Common myeloid progenitor, CD34-positive (primary cell): ENCODE data around the gene CDNF.
A peak's percentile ranks its signal among the peaks of the same experiment; 100 is the strongest.

Source experiments
- CTCF ChIA-PET: fragments of 350-600 bp; sonication (Branson Sonifier 250); formaldehyde crosslinking; loops from one replicate; lab custom pipeline; 2021; ENCODE audit warnings: antibody characterized with exemption; lab: Charles Lee
- POLR2A ChIA-PET: fragments of 350-600 bp; sonication (Branson Sonifier 250); formaldehyde crosslinking; loops from one replicate; lab custom pipeline; 2021; ENCODE audit warnings: antibody characterized with exemption; lab: Charles Lee
- DNase-seq, 3 donors: peaks; one replicate each; pipeline versions ENCODE4 v3.0.0 to v3.0.0-alpha.2; 2013
- H3K27ac ChIP-seq, 2 experiments: 1 replicate in 1 of 2; 2 replicates in 1 of 2; pipeline ENCODE4 v1.7.0; 2013; ENCODE audit warnings: inconsistent platforms in 2 of 2, low read length in 2 of 2, mild to moderate bottlenecking in 2 of 2, low read depth in 1 of 2, moderate library complexity in 1 of 2; ENCODE audit not compliant: severe bottlenecking in 2 of 2, insufficient read depth in 1 of 2, poor library complexity in 1 of 2
- H3K27me3 ChIP-seq, 5 experiments: replicated peaks in 2 of 5; 1 replicate in 3 of 5; 2 replicates in 2 of 5; pipeline versions ENCODE4 v1.6.1 to v1.7.0; 2013; ENCODE audit warnings: low read length in 4 of 5, mild to moderate bottlenecking in 2 of 5, moderate library complexity in 2 of 5, inconsistent platforms in 1 of 5; ENCODE audit not compliant: insufficient read depth in 5 of 5, control insufficient read depth in 4 of 5
- H3K36me3 ChIP-seq, 4 experiments: 1 replicate in 2 of 4; 2 replicates in 2 of 4; pipeline versions ENCODE4 v1.6.1 to v1.7.0; 2013; ENCODE audit warnings: low read length in 3 of 4, control low read depth in 1 of 4, mild to moderate bottlenecking in 1 of 4; ENCODE audit not compliant: control insufficient read depth in 4 of 4, insufficient read depth in 4 of 4
- H3K4me1 ChIP-seq, 4 experiments: 1 replicate in 3 of 4; 2 replicates in 1 of 4; pipeline versions ENCODE4 v1.6.1 to v1.7.1; 2013; ENCODE audit warnings: low read length in 3 of 4, mild to moderate bottlenecking in 3 of 4, control low read depth in 1 of 4, inconsistent platforms in 1 of 4, moderate library complexity in 1 of 4; ENCODE audit not compliant: control insufficient read depth in 4 of 4, insufficient read depth in 4 of 4; ENCODE audit errors: control extremely low read depth in 1 of 4
- H3K4me3 ChIP-seq, 7 experiments: 1 replicate in 4 of 7; 2 replicates in 3 of 7; pipeline versions ENCODE4 v1.5.1 to v1.7.0; 2013; ENCODE audit warnings: mild to moderate bottlenecking in 7 of 7, low read length in 6 of 7, moderate library complexity in 6 of 7, inconsistent platforms in 2 of 7, low read depth in 2 of 7, control low read depth in 1 of 7; ENCODE audit not compliant: insufficient read depth in 4 of 7, control insufficient read depth in 1 of 7; ENCODE audit errors: extremely low read depth in 1 of 7
- H3K9me3 ChIP-seq, 5 experiments: 1 replicate in 4 of 5; 2 replicates in 1 of 5; pipeline versions ENCODE4 v1.6.1 to v1.7.1; 2013; ENCODE audit warnings: low read length in 4 of 5, mild to moderate bottlenecking in 2 of 5, inconsistent platforms in 1 of 5, low read depth in 1 of 5, moderate library complexity in 1 of 5; ENCODE audit not compliant: control insufficient read depth in 4 of 5, insufficient read depth in 2 of 5; ENCODE audit errors: control extremely low read depth in 1 of 5
- WGBS: methylation state at CpG from one replicate; pipeline ENCODE4 v1.1.5; 2013; ENCODE audit not compliant: insufficient coverage; 5-methylcytosine and 5-hydroxymethylcytosine counted together

CDNF gene

DNA sequence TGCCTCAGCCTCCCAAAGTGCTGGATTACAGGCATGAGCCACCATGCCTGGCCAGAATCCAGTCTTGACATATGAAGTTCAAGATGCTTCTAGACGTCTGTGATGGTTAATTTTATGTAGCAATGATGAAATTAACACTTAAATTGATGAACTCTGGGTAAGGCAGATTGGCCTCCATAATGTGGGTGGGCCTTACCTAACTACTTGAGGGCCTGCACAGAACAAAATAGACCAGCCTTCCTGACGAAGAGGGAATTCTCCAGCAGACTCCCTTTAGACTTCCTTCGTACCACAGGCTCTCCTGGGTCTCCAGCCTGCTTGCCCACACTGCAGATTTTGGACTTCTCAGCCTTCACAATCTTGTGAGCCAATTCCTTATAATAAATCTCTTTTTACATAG lies 4.7 kb downstream of the CDNF start:
- CTCF ChIA-PET = interaction anchor here (1.1 kb wide), 2 partner anchors 9 to 296 kb away, joined by 5 read pairs; no protein-coding TSS in a partner anchor
- H3K27ac ChIP-seq = no peak overlapping the region
- DNase-seq = no peak
- no peaks in the 10 kb centered on the region for H3K9me3 ChIP-seq
- WGBS = 92% methylated on average over 2 of the region's 3 CpGs
- no peaks in the 10 kb centered on the region for H3K27me3 ChIP-seq
- H3K36me3 ChIP-seq = no peaks in the 10 kb centered on the region
- POLR2A ChIA-PET = no interaction called here
- H3K4me3 ChIP-seq = no peak overlapping the region
- H3K4me1 ChIP-seq = peaks cover 7 to 10% (median 9%) of the 10 kb centered on the region in 4 experiments

- Histone ChIP-seq H3K27me3 (no peaks in the 10 kb centered on the region), H3K4me3 (no peak overlapping the region), H3K36me3 (no peaks in the 10 kb centered on the region), H3K9me3 (no peaks in the 10 kb centered on the region), H3K27ac (no peak overlapping the region), H3K4me1 (peaks cover 0 to 7% (median 0%) of the 10 kb centered on the region in 4 experiments)
- ChIA-PET POLR2A (no interaction called here), CTCF (interaction anchor here (0.8 to 1.7 kb wide), 3 partner anchors 10 to 327 kb away, joined by 3 to 4 read pairs (median 3); no protein-coding TSS in a partner anchor)
- no peak for DNase-seq
- no CpG with 5 or more reads among the region's 1 CpG for WGBS
Measured at GRCh38 chr10:14826076-14826829, 11.6 kb downstream of the CDNF start.

GRCh38 chr10:14823966-14824365 lies 13.9 kb downstream of the CDNF start:
- H3K36me3 ChIP-seq = no peaks in the 10 kb centered on the region
- H3K9me3 ChIP-seq = no peaks in the 10 kb centered on the region
- H3K27me3 ChIP-seq = no peaks in the 10 kb centered on the region
- CTCF ChIA-PET = interaction anchor here (0.6 to 2.9 kb wide), 15 partner anchors 9 to 625 kb away, joined by 3 to 14 read pairs (median 4); partner anchors contain the start of genes CDNF, HSPA14 and MSANTD7
- H3K27ac ChIP-seq = no peak overlapping the region
- WGBS = 85% methylated on average over 3 of the region's 3 CpGs
- no peak overlapping the region for H3K4me3 ChIP-seq
- POLR2A ChIA-PET = no interaction called here
- H3K4me1 ChIP-seq = peaks cover 0 to 12% (median 0%) of the 10 kb centered on the region in 4 experiments
- no peak for DNase-seq

GRCh38 chr10:14822879-14823755 lies 14.7 kb downstream of the CDNF start:
- POLR2A ChIA-PET = no interaction called here
- Histone ChIP-seq H3K27me3 (no peaks in the 10 kb centered on the region), H3K9me3 (no peaks in the 10 kb centered on the region), H3K36me3 (no peaks in the 10 kb centered on the region), H3K4me1 (peaks cover 0 to 12% (median 0%) of the 10 kb centered on the region in 4 experiments), H3K27ac (no peak overlapping the region), H3K4me3 (no peak overlapping the region)
- CTCF ChIA-PET = interaction anchor here (0.6 to 2.9 kb wide), 21 partner anchors 10 to 975 kb away, joined by 3 to 14 read pairs (median 4); partner anchors contain the start of genes CDNF, HSPA14 and MSANTD7
- DNase-seq = peak; percentile 29 to 65 (median 59)
- WGBS = 100% methylated on average over 1 of the region's 3 CpGs

GRCh38 chr10:14821635-14822375 lies 16.0 kb downstream of the CDNF start:
- 75% methylated on average over 4 of the region's 6 CpGs for WGBS
- POLR2A ChIA-PET = no interaction called here
- no peaks in the 10 kb centered on the region for H3K9me3 ChIP-seq
- H3K36me3 ChIP-seq = no peaks in the 10 kb centered on the region
- no peak overlapping the region for H3K27ac ChIP-seq
- H3K4me3 ChIP-seq = no peak overlapping the region
- H3K27me3 ChIP-seq = no peaks in the 10 kb centered on the region
- CTCF ChIA-PET = interaction anchor here (0.6 to 2.9 kb wide), 7 partner anchors 9 to 323 kb away, joined by 3 to 14 read pairs (median 4); no protein-coding TSS in a partner anchor
- no peak for DNase-seq
- peaks cover 0 to 12% (median 0%) of the 10 kb centered on the region in 4 experiments for H3K4me1 ChIP-seq

GRCh38 chr10:14820775-14821154 lies 17.1 kb downstream of the CDNF start:
- Histone ChIP-seq H3K9me3 (no peaks in the 10 kb centered on the region), H3K27me3 (no peaks in the 10 kb centered on the region), H3K4me3 (no peak overlapping the region), H3K27ac (no peak overlapping the region), H3K36me3 (no peaks in the 10 kb centered on the region), H3K4me1 (peaks cover 0 to 5% (median 0%) of the 10 kb centered on the region in 4 experiments)
- POLR2A ChIA-PET = interaction anchor here (0.6 kb wide), 1 partner anchor 196 kb away, joined by 3 read pairs; no protein-coding TSS in a partner anchor
- CTCF ChIA-PET = no interaction called here
- peak in 1 of 3 donors; percentile 18 for DNase-seq
- 68% methylated on average over 2 of the region's 5 CpGs for WGBS
